LNCaP clone FGC (cell line): ENCODE measurements around the gene PLA2G4F.

Experiments
- DNase-seq: peaks from one replicate; pipeline ENCODE4 v3.0.0-alpha.2; 2011; ENCODE audit warnings: low read depth
- H3K4me3 ChIP-seq: 2 replicates; pipeline ENCODE4 v1.5.1; 2011; ENCODE audit warnings: mild to moderate bottlenecking, low read depth, low read length, control low read depth
- TF ChIP-seq, protein P1 (sequence below): IDR thresholded peaks from 2 replicates; pipeline ENCODE4 v1.5.1; 2012; ENCODE audit warnings: mild to moderate bottlenecking; ENCODE audit not compliant: control insufficient read depth, insufficient read depth; ENCODE audit errors: extremely low read depth

The PLA2G4F gene

GRCh38 chr15:42182328-42182886 is 26.0 kb upstream of the PLA2G4F start:
- H3K4me3 ChIP-seq, result no peak overlapping the region
- TF ChIP-seq, protein P1, sequence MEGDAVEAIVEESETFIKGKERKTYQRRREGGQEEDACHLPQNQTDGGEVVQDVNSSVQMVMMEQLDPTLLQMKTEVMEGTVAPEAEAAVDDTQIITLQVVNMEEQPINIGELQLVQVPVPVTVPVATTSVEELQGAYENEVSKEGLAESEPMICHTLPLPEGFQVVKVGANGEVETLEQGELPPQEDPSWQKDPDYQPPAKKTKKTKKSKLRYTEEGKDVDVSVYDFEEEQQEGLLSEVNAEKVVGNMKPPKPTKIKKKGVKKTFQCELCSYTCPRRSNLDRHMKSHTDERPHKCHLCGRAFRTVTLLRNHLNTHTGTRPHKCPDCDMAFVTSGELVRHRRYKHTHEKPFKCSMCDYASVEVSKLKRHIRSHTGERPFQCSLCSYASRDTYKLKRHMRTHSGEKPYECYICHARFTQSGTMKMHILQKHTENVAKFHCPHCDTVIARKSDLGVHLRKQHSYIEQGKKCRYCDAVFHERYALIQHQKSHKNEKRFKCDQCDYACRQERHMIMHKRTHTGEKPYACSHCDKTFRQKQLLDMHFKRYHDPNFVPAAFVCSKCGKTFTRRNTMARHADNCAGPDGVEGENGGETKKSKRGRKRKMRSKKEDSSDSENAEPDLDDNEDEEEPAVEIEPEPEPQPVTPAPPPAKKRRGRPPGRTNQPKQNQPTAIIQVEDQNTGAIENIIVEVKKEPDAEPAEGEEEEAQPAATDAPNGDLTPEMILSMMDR, result no peak
- DNase-seq, result no peak

- no peak overlapping the region for H3K4me3 ChIP-seq
- TF ChIP-seq, protein P1, result no peak
- peak; percentile 41 for DNase-seq
Observed at GRCh38 chr15:42178056-42178455, 21.6 kb upstream of the PLA2G4F start.

GRCh38 chr15:42175671-42176070 is 19.2 kb upstream of the PLA2G4F start:
- TF ChIP-seq, protein P1, result no peak

DNA sequence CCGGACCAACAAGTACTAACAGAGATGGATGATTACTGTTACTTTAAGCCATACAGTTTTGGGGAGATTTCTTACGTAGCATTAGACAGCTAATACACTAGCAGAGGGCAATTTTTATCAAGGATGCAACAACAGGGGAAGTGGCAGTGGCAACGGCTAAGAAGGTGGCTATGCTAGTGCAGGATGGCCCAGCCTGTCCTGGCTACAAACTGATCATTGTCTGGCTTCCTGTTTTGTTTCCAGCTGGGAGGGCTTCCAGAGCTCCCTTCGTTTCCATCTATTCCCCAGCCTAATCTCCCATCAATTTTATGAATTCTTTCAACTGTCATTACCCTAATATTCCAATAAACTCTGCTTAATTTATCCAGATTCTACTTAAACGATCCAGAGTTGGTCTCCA is 16.0 kb upstream of the PLA2G4F start:
- DNase-seq, result no peak
- H3K4me3 ChIP-seq, result no peak overlapping the region
- TF ChIP-seq, protein P1, result no peak

More at GRCh38 chr15:42175671-42176070, 19.2 kb upstream of the PLA2G4F start:
- peak; percentile 4 for DNase-seq
- H3K4me3 ChIP-seq, result no peak overlapping the region

- no peak for DNase-seq
- no peak overlapping the region for H3K4me3 ChIP-seq
- TF ChIP-seq, protein P1, result no peak
Observed at GRCh38 chr15:42171795-42172194, 15.4 kb upstream of the PLA2G4F start.

DNA sequence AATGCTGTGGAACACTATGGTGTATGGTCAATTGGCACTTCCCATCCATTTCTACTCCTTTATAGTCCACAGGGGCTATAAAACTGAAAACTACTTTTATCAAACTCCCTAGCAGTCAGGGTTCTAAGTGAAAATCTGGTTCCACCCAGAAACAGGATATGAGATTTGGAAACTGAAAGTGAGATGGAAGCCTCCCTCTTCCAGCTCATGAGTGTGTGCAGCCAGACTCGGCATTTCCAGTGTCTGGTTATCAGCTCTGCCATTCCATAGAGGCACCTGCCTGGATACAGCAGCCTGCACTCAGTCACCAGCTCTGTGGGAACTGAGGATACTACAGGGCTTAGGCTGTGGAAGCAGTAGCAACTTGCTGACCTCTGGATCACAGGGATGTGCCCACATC is 14.7 kb upstream of the PLA2G4F start:
- TF ChIP-seq, protein P1, result no peak
- DNase-seq, result no peak
- H3K4me3 ChIP-seq, result no peak overlapping the region
